IMR-90 (cell line): ENCODE data around the gene SAMD4B. TPM values are rescaled to one million over a fixed set of nuclear protein-coding genes. Genes with fewer than 3 reads are reported as not detected.

Experiments
- ATAC-seq: fragments of 200-7000 bp; cut with Tn5 transposase; 2 replicates; pipeline ENCODE4 v1.9.1; 2020; ENCODE audit warnings: low read depth, mild to moderate bottlenecking, moderate library complexity
- BruUV-seq: library from RNA; stranded (reverse); fragments of 400-500 nt; replicated peaks from 2 replicates; lab custom pipeline; 2021; lab: Mats Ljungman, UMichigan
- CTCF ChIA-PET: fragments of 300-600 bp; formaldehyde crosslinking; extraction: SDS; loops from one replicate; lab custom pipeline; 2021; ENCODE audit warnings: antibody characterized with exemption; lab: Yijun Ruan, JAX
- POLR2A ChIA-PET: fragments of 300-600 bp; sonication (Branson Sonifier 250); formaldehyde crosslinking; loops from one replicate; lab custom pipeline; 2022; ENCODE audit warnings: antibody characterized with exemption; ENCODE audit not compliant: unreplicated experiment; lab: Charles Lee
- DNase-seq: peaks from one replicate; pipeline ENCODE4 v3.0.0; 2013
- H2AFZ ChIP-seq: replicated peaks from 2 replicates; pipeline ENCODE3; 2013; ENCODE audit warnings: low read length, mild to moderate bottlenecking; ENCODE audit not compliant: poor library complexity
- H2AK5ac ChIP-seq: 2 replicates; pipeline ENCODE4 v1.6.1; 2013; ENCODE audit warnings: low read depth, low read length, inconsistent platforms
- H2AK9ac ChIP-seq: replicated peaks from 2 replicates; pipeline ENCODE3; 2013; ENCODE audit warnings: mild to moderate bottlenecking, low read depth, low read length, moderate library complexity; ENCODE audit not compliant: poor library complexity
- H2BK120ac ChIP-seq: 2 replicates; pipeline ENCODE4 v1.6.1; 2013; ENCODE audit warnings: low read depth, low read length, inconsistent platforms
- H2BK15ac ChIP-seq: 3 replicates; pipeline ENCODE4 v1.6.1; 2013; ENCODE audit warnings: low read depth, low read length, inconsistent platforms
- H2BK20ac ChIP-seq: 2 replicates; pipeline ENCODE4 v1.6.1; 2013; ENCODE audit warnings: low read depth, mild to moderate bottlenecking, inconsistent platforms, low read length, moderate library complexity
- H2BK5ac ChIP-seq: 2 replicates; pipeline ENCODE4 v1.6.1; 2013; ENCODE audit warnings: mild to moderate bottlenecking, low read depth, low read length, inconsistent platforms; ENCODE audit not compliant: poor library complexity, severe bottlenecking
- H3K14ac ChIP-seq: replicated peaks from 2 replicates; pipeline ENCODE4 v1.6.1; 2013; ENCODE audit warnings: low read depth, low read length, inconsistent platforms
- H3K18ac ChIP-seq: 2 replicates; pipeline ENCODE4 v1.6.1; 2013; ENCODE audit warnings: low read depth, low read length, control low read depth
- H3K23ac ChIP-seq: 2 replicates; pipeline ENCODE4 v1.6.1; 2013; ENCODE audit warnings: low read depth, low read length, inconsistent platforms
- H3K27ac ChIP-seq: 2 replicates; pipeline ENCODE4 v1.5.1; 2013; ENCODE audit warnings: mild to moderate bottlenecking, control low read depth, low read length; ENCODE audit not compliant: insufficient read depth
- H3K27me3 ChIP-seq: 2 replicates; pipeline ENCODE4 v1.6.1; 2013; ENCODE audit warnings: low read length; ENCODE audit not compliant: control insufficient read depth, insufficient read depth
- H3K36me3 ChIP-seq: 2 replicates; pipeline ENCODE4 v1.6.1; 2013; ENCODE audit warnings: low read length, mixed read lengths; ENCODE audit not compliant: control insufficient read depth, insufficient read depth
- H3K4ac ChIP-seq: 2 replicates; pipeline ENCODE4 v1.6.1; 2013; ENCODE audit warnings: low read depth, low read length, inconsistent platforms
- H3K4me1 ChIP-seq: 2 replicates; pipeline ENCODE4 v1.6.1; 2013; ENCODE audit warnings: low read length, mixed read lengths; ENCODE audit not compliant: control insufficient read depth, insufficient read depth
- H3K4me2 ChIP-seq: 2 replicates; pipeline ENCODE4 v1.6.1; 2013; ENCODE audit warnings: low read depth, mild to moderate bottlenecking, control low read depth, low read length, moderate library complexity
- H3K4me3 ChIP-seq: 2 replicates; pipeline ENCODE4 v1.5.1; 2013; ENCODE audit warnings: low read depth, mild to moderate bottlenecking, control low read depth, low read length, moderate library complexity; ENCODE audit not compliant: insufficient read depth
- H3K56ac ChIP-seq: 2 replicates; pipeline ENCODE4 v1.6.1; 2013; ENCODE audit warnings: low read length, inconsistent platforms; ENCODE audit not compliant: insufficient read depth; ENCODE audit errors: extremely low read depth
- H3K79me1 ChIP-seq, 2 experiments: 2 replicates each; pipeline ENCODE4 v1.6.1; 2013; ENCODE audit warnings: low read length in 2 of 2, inconsistent platforms in 1 of 2, low read depth in 1 of 2
- H3K9ac ChIP-seq: 2 replicates; pipeline ENCODE4 v1.6.1; 2013; ENCODE audit warnings: low read depth, low read length, control low read depth
- H3K9me1 ChIP-seq: 2 replicates; pipeline ENCODE4 v1.6.1; 2013; ENCODE audit warnings: low read length, inconsistent platforms; ENCODE audit not compliant: insufficient read depth
- H3K9me3 ChIP-seq: 2 replicates; pipeline ENCODE4 v1.6.1; 2013; ENCODE audit warnings: low read length; ENCODE audit not compliant: control insufficient read depth, insufficient read depth
- H4K20me1 ChIP-seq: 2 replicates; pipeline ENCODE4 v1.6.1; 2013; ENCODE audit warnings: low read length, inconsistent platforms; ENCODE audit not compliant: insufficient read depth
- H4K5ac ChIP-seq: 2 replicates; pipeline ENCODE4 v1.6.1; 2013; ENCODE audit warnings: mild to moderate bottlenecking, low read depth, low read length, control low read depth
- H4K8ac ChIP-seq, 2 experiments: 2 replicates each; pipeline ENCODE4 v1.6.1; 2013; ENCODE audit warnings: low read depth in 2 of 2, low read length in 2 of 2, control low read depth in 1 of 2, inconsistent platforms in 1 of 2
- H4K91ac ChIP-seq: 2 replicates; pipeline ENCODE4 v1.6.1; 2013; ENCODE audit warnings: low read depth, low read length, inconsistent platforms; ENCODE audit not compliant: insufficient read depth
- BHLHE40 ChIP-seq: fragments of 150-350 bp; IDR thresholded peaks from 2 replicates; pipeline ENCODE4 v1.6.1; 2016; ENCODE audit warnings: mild to moderate bottlenecking, low read depth, low read length
- CEBPB ChIP-seq: IDR thresholded peaks from 2 replicates; pipeline ENCODE4 v1.6.1; 2012; ENCODE audit warnings: low read depth, low read length, improper control_type of control experiment
- CTCF ChIP-seq: conservative IDR thresholded peaks from 2 replicates; pipeline ENCODE4 v1.5.1; 2012; ENCODE audit warnings: mild to moderate bottlenecking, low read depth, low read length, improper control_type of control experiment
- ELK1 ChIP-seq: fragments of 150-350 bp; IDR thresholded peaks from 2 replicates; pipeline ENCODE4 v1.6.1; 2016; ENCODE audit warnings: low read depth, mild to moderate bottlenecking, low read length, moderate library complexity, borderline replicate concordance
- FOS ChIP-seq: fragments of 150-350 bp; IDR thresholded peaks from 2 replicates; pipeline ENCODE4 v1.6.1; 2016; ENCODE audit warnings: low read depth, low read length
- MAZ ChIP-seq: IDR thresholded peaks from 2 replicates; pipeline ENCODE4 v1.6.1; 2012; ENCODE audit warnings: low read depth, mild to moderate bottlenecking, low read length, improper control_type of control experiment, moderate library complexity, borderline replicate concordance
- MXI1 ChIP-seq: IDR thresholded peaks from 2 replicates; pipeline ENCODE4 v1.6.1; 2012; ENCODE audit warnings: low read depth, mild to moderate bottlenecking, low read length, moderate library complexity, borderline replicate concordance
- POLR2A ChIP-seq: IDR thresholded peaks from 2 replicates; pipeline ENCODE4 v1.6.1; 2012; ENCODE audit warnings: mild to moderate bottlenecking, low read depth, low read length
- RCOR1 ChIP-seq: IDR thresholded peaks from 2 replicates; pipeline ENCODE4 v1.6.1; 2012; ENCODE audit warnings: mild to moderate bottlenecking, low read length, improper control_type of control experiment; ENCODE audit not compliant: insufficient replicate concordance
- WGBS, 2 experiments: methylation state at CpG; one replicate each; pipeline versions ENCODE4 v1.1.5 to v1.1.7; 2013; ENCODE audit warnings: missing lambda C conversion rate in 2 of 2; ENCODE audit not compliant: insufficient read length in 1 of 2; ENCODE audit errors: extremely low coverage in 2 of 2; 5-methylcytosine and 5-hydroxymethylcytosine counted together
- dilution Hi-C: fragments of 300-500 bp; cut with HindIII; formaldehyde crosslinking; loops from one replicate; pipeline ENCODE4 v1.14.3; 2018; ENCODE audit warnings: low sequenced_read_pairs; ENCODE audit not compliant: unreplicated experiment
- in situ Hi-C: fragments of 300-500 bp; cut with MboI; formaldehyde crosslinking; loops from 3 replicates; pipeline ENCODE4 v1.14.3; 2019; ENCODE audit warnings: low sequenced_read_pairs, inconsistent platforms, mixed read lengths
- intact Hi-C: fragments of 100-400 bp; cut with micrococcal nuclease; formaldehyde crosslinking; loops from 2 replicates; pipeline ENCODE4 v1.10.0; 2022
- polyA plus RNA-seq, 3 experiments: library from polyadenylated mRNA; depleted of rRNA; stranded (reverse); fragments of >200 nt; gene quantifications; 2 replicates each; pipeline ENCODE4 v1.2.3, GENCODE V29; 2012; ENCODE audit warnings: low replicate concordance in 1 of 3
- total RNA-seq: library from RNA; depleted of rRNA; stranded (reverse); fragments of >200 nt; gene quantifications from 2 replicates; pipeline ENCODE4 v1.2.3, GENCODE V29; 2012

Gene SAMD4B
- total and polyA plus RNA-seq, 2 of the 4 experiments (the other 2 are of a cell fraction), result 18.3 to 97.2 TPM

GRCh38 chr19:39303373-39304184, 38.6 kb upstream of the SAMD4B start:
- Histone ChIP-seq H3K18ac (no peak overlapping the region), H3K27ac (no peak overlapping the region), H4K20me1 (no peaks in the 10 kb centered on the region; the same call in 1 of the 2 replicates), H3K14ac (no peak overlapping the region), H3K23ac (no peak overlapping the region), H3K4me2 (no peak overlapping the region), H3K4me3 (no peak overlapping the region), H2AFZ (no peak overlapping the region), H3K4me1 (no peaks in the 10 kb centered on the region; the same call in 1 of the 2 replicates), H3K79me1 (no peaks in the 10 kb centered on the region), H3K9ac (no peak overlapping the region), H2AK9ac (no peak overlapping the region), H3K9me1 (no peaks in the 10 kb centered on the region), H3K36me3 (no peaks in the 10 kb centered on the region), H3K27me3 (peaks cover 73% of the 10 kb centered on the region), H4K8ac (no peak overlapping the region), H2BK5ac (no peak overlapping the region), H2BK15ac (no peak overlapping the region), H2BK20ac (no peak overlapping the region), H3K4ac (no peak overlapping the region), H3K9me3 (peaks cover 8% of the 10 kb centered on the region), H4K91ac (no peak overlapping the region), H2BK120ac (no peak overlapping the region), H4K5ac (no peak overlapping the region), H2AK5ac (no peak overlapping the region), H3K56ac (no peak overlapping the region)
- TF ChIP-seq POLR2A, result no peak
- TF ChIP-seq CTCF, result no peak
- no peak for TF ChIP-seq MXI1
- no peak for TF ChIP-seq CEBPB
- no peak for TF ChIP-seq ELK1
- TF ChIP-seq FOS, result no peak
- TF ChIP-seq BHLHE40, result no peak
- TF ChIP-seq RCOR1, result no peak
- TF ChIP-seq MAZ, result no peak
- no TSS peak for BruUV-seq
- dilution Hi-C loops, result no loop called here
- in situ Hi-C loops, result no loop called here
- ATAC-seq (no peak), DNase-seq (no peak)
- CTCF ChIA-PET, result interaction anchor here (0.6 kb wide), 1 partner anchor 370 kb away, joined by 5 read pairs; no protein-coding TSS in a partner anchor
- no CpG with 5 or more reads among the region's 10 CpGs for WGBS, 2 experiments
- intact Hi-C loops, result no loop called here
- POLR2A ChIA-PET, result no interaction called here
